Epidermal melanocyte (primary cell): ENCODE data around the gene TSPAN4.

Experiments
- DNase-seq: peaks from one replicate; pipeline ENCODE4 v3.0.0; 2011; ENCODE audit warnings: low spot score; ENCODE audit not compliant: insufficient read length

Gene TSPAN4

DNA sequence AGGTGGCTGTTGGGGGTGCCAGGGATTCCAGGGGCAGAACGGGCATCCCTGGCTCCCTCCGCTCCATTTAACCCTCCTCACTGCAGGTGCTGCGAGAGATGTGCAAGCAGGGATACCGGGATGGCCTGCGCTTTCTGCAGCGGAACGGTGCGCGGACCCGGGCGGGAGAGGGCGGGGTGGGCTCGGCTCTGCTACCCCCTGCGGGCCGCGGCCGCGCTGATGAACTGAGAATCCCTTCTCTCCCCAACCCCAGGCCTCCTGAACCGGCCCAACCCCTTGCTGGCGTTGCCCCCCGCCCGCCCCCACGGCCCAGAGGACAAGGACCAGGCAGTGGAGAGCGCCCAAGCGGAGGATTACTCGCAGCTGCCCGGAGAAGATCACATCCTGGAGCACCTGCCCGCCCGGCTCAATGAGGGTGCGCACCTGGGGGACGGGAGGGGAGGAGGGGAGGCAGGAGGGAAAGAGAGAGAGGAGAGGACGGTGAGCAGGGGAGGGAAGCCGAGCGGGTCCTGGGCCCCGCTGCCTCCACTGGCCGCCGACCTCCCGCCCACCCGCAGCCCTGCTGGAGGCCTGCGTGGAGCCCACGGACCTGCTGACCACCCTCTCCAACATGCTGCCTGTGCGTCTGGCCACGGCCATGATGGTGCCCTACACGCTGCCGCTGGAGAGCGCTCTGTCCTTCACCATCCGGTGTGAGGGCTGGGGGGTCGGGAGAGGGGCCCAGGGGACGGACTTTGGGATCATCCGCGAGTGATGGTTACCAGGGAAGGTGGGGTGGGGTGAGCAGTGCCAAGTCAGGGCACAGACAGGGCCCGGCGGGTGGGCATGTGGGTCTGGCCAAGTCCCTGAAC lies 19.0 kb upstream of the TSPAN4 start:
- no peak for DNase-seq

DNA sequence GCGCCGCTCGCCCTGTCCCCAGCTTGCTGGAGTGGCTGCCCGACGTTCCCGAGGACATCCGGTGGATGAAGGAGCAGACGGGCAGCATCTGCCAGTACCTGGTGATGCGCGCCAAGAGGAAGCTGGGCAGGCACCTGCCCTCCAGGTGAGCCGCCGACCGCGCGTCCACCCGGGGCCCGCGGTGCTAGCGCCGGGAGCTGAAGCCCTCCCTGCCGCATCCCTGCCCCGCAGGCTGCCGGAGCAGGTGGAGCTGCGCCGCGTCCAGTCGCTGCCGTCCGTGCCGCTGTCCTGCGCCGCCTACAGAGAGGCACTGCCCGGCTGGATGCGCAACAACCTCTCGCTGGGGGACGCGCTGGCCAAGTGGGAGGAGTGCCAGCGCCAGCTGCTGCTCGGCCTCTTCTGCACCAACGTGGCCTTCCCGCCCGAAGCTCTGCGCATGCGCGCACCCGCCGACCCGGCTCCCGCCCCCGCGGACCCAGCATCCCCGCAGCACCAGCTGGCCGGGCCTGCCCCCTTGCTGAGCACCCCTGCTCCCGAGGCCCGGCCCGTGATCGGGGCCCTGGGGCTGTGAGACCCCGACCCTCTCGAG lies 18.3 kb upstream of the TSPAN4 start:
- DNase-seq = no peak

DNA sequence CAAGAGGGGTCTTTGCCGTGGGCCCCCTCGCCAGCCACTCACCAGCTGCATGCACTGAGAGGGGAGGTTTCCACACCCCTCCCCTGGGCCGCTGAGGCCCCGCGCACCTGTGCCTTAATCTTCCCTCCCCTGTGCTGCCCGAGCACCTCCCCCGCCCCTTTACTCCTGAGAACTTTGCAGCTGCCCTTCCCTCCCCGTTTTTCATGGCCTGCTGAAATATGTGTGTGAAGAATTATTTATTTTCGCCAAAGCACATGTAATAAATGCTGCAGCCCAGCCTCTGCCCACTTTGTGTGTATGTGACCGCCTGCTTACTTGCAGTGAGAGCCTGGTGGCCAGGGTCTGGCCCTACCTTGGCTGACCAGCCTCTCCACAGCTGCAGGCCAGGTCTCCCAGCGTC lies 17.7 kb upstream of the TSPAN4 start:
- DNase-seq = no peak

DNA sequence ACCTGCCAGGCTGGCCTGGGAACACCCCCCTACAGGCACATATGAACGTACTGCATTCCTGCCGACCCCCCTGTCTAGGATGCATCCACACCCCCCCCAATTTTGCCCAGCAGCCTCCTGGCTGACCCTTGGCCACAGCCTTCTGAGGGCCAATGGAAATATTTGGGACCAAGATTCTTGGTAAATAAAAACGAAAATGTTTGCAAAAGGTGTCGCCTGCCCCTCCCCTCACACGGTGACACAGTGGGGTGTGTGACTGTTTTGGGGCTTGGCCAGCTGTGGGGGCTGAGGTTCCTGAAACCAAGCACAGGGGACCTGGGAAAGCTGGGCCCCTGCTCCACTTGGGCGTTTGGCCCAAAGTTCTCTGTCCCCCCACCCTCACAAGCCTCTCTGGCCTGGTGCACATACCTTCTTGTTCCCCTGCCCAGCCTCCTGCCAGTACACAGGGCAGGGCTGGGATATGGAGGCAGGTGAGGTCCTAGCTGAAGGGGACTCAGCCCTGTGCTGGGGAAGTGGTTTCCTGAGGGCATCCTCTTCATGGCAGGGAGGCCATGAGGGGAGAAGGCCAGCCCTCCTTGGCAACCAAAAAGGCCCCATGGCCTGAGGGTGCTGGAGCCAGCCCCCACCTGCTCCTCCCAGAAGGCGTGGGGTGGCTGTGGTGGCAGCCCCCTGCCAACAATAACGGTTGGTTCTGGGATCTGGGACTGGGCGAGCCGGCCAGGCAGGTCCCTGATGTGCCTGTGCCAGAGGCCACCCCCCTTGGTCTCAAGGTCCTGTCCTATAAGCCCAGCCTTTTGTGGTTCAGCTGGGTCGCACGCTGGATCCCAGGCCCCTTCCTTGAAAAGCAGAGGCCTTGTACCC lies 17.1 kb upstream of the TSPAN4 start:
- DNase-seq = no peak

DNA sequence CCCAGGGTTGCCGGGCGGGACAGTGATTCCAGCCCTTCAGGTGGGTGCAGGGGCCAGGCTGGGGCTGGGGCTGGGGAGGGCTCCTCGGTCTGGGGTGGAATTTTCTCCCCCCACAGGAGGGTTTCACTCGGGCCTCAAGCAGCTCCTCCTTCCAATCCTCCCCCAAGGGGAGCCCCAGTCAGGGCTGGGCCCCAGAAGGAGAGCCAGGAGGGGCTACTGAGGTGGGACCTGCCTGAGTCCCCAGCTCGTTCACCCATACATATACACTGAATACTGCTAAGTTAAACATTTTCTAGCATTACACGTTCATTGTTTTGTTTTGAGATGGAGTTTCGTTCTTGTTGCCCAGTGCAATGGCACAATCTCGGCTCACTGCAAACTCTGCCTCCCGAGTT lies 16.4 kb upstream of the TSPAN4 start:
- DNase-seq = no peak

DNA sequence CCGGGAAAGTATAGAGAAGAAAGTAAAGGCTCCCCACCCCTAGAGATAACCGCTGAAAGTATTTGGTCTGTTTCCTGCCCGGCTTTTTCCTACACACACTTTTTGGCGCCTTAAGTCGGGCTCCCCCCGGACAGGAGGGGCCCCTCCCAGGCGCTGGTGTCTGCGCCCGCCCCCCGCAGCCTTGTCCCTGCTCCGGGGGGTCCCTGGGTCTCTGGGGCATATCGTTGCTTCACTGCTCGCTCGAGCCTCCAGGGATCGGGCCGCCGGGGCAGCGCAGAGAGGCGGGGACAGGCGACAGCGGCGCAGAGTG lies 15.9 kb upstream of the TSPAN4 start:
- no peak for DNase-seq

DNA sequence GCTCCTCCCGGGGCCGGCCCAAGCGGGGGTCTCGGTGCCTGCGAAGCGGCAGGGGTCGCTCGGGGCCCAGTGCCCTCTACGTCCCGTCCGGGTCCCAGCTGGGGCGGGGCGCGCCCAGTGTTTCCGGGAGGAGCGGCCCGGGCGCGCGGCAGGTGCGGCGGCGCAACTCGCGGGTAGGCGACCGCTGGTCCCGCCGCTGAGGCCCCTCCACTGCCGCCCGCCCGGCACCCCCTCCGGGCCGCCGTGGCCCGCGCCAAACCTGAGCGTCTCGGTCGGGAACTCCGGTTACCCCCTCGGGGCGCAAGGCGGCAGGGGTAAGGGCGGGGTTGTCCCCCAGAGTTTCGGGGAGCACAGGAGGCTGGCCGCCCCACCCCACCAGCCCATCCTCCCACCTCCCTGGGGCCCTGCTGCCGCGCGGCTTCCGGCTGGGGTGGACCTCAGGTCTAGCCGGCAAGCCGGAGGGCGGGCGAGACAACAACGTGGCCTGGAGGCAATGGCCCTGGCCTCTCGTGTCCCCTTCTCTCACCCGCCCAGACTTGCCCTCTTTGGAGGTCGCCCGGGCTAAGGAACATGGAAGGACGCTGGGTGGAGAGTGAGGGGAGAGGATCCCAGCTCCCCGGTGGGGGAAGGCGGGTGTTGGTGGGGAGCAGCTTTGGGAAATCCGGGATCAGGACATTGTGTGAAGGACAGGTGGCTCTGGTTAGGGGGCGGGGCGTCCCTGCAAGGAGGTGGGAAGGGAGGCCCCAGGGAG lies 15.3 kb upstream of the TSPAN4 start:
- DNase-seq = no peak

DNA sequence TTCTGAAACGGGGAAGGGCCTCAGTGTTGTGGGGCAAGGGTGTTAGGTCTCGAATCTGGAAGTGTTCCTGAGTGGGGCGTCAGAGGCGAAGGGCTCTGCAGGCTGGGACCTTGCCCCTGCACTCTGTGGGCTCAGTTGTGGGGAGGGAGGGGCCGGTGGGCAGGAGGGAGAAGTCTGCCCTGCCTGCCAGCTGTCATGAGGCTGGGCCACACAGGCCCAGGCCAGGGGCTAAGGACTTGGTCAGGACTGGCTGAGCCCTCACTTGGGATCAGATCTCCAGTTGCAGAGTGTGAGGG lies 14.8 kb upstream of the TSPAN4 start, which contains the start of gene CRACR2B:
CRACR2B (plus strand) TSS at position 23 of the 296 bp plus-strand sequence. CDS start 689 bp downstream, outside the sequence.
- DNase-seq = no peak

DNA sequence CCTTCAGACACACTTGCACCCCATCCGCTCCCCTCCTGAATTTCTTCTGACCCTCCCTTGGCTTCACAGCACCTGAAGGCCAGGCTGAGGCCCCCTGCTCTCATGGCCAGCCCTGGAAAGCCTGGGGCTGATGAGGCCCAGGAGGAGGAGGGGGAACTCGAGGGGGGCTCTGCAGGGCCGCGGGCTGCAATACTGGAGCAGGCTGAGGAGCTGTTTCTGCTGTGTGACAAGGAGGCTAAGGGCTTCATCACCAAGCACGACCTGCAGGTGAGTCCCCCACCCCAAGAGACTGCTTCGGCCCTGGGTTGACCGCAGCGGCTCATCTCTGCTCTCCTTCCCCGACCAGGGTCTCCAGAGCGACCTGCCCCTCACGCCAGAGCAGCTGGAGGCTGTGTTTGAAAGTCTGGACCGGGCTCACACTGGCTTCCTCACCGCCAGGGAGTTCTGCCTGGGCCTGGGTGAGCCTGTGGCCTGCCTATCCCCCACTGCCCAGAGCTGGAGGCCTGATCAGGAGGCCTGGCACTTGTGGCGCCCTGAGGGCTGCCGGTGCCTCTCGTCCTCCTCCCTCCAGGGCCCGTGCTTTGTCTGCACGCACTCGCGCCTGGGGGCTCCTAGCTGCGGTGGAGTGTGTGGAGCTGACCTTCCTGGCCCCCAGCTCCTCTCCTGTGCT lies 14.0 kb upstream of the TSPAN4 start:
- no peak for DNase-seq

DNA sequence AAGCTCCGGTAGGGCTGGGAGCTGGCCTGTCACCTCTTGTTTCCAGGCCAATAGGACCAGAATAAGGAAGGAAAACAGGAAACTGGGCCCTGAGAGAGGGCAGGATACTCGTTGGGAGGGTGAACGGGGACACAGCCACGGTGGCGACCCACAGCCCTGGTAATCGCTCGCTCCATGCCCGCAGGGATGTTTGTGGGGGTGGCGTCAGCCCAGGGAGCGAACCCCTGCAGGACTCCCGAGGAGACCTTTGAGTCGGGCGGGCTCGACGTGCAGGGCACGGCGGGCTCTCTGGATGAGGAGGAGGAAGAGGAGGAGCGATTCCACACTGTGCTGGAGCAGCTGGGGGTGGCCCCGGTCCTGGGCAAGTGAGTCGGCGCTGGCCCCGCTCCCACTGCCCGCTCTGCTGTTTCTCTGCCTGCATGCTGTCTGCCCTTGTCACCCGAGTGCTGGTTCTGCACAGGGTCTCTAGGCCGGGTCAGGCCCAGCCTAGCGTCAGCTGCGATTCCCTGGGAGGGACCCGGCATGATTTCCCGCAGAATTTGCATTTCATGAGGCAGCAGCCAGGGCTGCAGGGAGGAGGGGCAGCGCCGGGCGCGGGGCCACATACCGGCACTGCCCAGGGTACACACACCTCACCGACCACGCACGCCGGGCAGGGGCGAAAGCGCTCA lies 13.3 kb upstream of the TSPAN4 start:
- DNase-seq = no peak

DNA sequence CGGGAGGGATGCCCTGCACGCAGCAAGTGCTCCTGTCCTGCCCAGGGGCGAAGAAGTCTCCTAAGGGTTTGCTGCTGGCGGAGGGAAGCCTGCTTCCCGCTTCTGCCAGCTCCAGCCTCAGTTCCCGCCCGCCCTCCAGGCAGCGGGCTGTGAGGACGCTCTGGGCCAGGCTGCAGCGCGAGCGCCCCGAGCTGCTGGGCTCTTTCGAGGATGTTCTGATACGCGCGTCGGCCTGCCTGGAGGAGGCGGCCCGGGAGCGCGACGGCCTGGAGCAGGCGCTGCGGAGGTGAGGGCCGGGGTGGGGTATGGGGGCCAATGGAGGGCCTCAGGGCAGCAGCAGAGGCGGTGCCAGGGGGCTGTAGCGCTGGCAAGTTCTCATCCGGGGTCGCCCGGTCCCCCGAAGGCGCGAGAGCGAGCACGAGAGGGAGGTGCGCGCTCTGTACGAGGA lies 12.8 kb upstream of the TSPAN4 start:
- DNase-seq = no peak

DNA sequence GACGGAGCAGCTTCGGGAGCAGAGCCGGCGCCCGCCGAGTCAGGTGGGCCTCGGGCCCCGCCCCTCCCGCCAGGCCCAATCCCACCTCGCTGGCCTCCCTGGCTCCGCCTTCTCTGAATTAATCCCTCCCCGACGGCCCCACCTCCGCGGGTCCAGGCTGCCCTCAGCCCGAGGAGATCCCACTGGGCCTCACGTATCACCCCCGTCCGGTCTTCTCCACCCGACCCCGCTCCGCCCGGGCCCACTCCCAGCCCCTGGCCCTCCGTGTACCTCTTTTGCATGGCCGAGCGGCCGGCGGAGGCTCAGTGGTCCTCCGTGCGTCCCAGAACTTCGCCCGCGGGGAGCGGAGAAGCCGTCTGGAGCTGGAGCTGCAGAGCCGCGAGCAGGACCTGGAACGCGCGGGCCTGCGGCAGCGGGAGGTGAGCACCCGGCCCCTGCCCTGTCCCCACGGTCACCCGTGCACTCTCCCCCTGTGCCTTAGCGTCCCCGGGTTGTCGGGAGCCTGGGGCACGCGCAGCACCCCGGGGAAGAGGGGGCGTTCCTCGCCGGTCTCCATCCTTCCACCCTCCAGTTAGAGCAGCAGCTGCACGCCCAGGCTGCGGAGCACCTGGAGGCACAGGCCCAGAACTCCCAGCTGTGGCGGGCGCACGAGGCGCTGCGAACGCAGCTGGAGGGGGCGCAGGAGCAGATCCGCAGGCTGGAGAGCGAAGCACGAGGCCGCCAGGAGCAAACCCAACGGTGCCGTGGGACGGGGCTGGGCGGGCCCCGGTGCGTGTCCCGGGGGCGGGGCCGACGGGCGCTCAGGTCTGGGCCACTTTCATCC lies 12.1 kb upstream of the TSPAN4 start:
- peak; percentile 78 for DNase-seq

DNA sequence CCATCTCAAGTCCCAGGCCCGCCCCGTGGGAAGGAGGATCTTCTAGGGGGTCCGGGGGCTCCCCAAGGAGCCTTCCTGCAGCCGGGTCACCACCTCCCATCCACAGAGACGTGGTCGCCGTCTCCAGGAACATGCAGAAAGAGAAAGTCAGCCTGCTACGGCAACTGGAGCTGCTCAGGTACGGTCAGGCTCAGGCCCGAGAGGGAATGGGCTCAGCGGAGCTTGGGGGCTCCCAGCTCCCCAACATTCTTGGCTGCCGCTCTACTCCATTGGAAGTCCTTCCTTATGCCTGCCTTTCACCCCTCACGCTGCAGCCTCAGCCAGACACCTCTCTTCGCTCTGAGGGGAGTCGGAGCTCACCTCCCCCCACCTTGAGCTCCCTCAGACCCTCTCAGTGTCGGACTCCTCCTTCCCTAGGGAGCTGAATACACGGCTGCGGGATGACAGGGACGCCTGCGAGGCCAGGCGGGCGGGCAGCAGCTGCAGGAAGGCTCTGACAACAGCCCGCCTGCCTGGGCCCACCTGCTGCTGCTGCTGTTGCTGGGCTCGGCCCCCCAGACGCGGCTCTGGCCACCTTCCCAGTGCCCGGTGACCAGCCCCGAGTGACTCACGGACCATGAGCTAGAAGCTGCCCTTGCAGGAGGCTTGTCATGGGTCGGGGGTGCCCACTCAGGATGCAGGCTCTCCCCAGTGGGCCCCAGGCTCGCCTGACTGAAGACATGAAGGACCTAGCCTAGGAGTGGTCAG lies 11.4 kb upstream of the TSPAN4 start:
- no peak for DNase-seq

DNA sequence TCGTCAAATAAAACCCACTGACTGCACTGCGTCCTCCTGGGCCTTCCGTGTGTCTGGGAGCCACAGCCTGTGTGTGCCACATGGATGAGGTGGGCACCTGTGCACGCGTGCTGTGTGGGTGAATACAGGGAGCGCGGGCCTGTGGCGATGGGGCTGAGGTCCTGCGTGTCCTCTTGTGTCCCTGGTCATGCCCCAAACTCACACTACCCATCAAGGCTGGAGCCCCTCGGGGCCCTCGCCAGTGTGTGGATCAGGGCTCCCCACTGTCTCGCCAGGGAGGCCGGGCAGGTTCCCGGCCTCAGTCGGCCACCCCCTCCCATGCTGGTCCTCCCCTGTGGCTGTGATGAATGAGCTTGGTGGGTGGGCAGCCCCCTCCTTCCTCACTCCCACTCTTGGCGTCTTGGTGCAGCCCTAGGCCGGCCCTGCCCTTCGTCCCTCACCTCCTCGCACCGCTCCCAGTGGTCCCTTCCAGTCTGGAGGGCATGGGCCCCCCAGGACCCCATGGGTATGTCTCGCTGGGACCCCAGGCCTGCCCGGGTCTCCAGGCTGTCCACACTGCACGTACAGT lies 10.6 kb upstream of the TSPAN4 start:
- DNase-seq = no peak

DNA sequence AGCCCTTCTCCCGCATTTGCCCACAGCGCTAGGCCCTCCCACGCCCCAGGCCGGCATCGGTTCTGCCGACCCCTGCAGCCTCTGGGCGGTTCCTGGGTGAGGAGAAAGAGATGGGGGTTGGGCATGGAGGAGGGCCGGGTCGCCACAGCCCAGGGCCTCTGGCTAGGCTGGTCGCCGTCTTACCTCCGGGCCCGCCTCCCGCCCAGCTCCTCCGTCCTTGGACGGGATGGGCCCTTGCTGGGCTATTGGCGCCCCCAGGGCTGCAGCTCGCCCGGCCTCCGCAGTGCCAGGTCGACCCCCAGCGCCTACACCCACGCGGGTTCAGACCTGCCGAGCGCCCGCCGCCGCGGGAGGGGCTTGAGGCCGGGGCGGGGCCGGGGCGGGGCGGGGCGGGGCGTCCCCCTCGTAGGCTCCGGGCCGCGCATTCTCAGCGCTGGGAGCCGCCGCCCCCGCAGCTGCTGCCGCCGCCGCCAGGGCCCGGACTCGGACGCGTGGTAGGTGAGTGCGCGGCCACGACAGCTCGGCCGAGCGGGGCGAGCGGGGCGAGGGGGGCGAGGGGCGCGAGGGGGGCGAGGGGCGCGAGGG lies 10.0 kb upstream of the TSPAN4 start, which contains the start of gene CD151:
CD151 (plus strand) TSS at position 424 of the 585 bp plus-strand sequence. CDS start 3,118 bp downstream, outside the sequence.
- peak; percentile 65 for DNase-seq

DNA sequence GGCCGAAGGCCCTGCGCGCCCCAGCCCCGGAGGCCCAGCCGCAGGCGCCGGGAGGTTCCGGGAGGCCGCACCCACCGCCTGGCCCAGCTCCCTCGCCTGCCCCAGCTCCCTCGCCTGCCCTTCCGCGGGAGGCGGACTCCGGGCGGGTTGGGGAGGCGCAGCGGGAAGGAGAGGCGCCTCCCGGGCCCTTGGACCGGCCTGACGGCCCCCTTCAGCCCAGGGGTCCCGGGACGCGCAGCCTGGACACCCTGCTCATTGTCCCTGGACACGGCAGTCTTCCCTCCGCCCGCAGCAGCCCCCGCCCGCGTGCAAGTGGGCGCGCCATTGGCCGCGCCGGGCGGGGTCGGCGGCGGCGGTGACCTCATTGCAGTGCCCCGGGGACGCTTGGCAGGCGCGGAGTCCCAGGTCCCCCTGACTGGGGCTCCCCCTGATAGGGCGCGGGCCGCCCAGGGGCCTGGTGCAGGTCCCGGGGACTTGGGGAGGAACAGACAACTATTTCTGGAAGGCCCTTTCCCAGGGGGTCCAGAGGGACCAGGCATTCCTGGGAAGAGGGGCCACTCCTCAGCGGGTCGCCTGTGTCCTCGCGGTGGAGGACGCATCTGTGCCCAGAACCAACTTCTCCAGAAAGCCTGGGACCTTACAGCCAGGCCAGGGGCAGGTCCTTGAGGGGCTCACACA lies 9.4 kb upstream of the TSPAN4 start:
- DNase-seq = no peak

DNA sequence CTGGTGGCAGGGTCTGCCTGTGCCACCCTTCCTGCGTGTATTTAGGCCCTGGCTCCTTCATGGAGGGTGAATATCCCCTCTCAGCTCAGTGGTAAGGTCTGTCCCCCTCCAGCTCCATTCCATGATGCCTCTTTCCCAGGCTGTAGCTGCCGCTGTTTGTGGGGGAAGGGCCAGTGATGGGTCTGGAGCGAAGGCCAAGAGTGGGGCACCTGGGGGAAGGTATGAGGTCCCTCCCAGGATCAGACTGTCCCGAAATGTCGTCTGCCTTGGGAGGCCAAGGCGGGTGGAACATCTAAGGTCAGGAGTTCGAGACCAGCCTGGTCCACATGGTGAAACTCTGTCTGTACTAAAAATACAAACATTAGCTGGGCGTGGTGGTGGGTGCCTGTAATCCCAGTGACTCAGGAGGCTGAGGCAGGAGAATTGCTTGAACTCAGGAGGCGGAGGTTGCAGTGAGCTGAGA lies 8.8 kb upstream of the TSPAN4 start:
- DNase-seq = no peak
